HG03135 (cell line): Measurements from ENCODE around the gene KLK10.
"Not testable (repeated sequence)": the region's sequence is repeated elsewhere in the genome, so short reads cannot be mapped to it uniquely, and the experiment has no call there.

Source experiments
- ATAC-seq: cut with Tn5 transposase; IDR thresholded peaks from one replicate; pipeline ENCODE4 v1.9.1; 2021; ENCODE audit warnings: mild to moderate bottlenecking, moderate library complexity; ENCODE audit not compliant: unreplicated experiment

KLK10 gene

GRCh38 chr19:51002542-51003311, 16.8 kb downstream of the KLK10 start:
- no peak for ATAC-seq

- ATAC-seq = no peak
Observed at GRCh38 chr19:51002089-51002532, 17.4 kb downstream of the KLK10 start.

- no peak for ATAC-seq
Observed at GRCh38 chr19:51001515-51001914, 18.0 kb downstream of the KLK10 start, which contains the start of gene KLK8. Gene KLK8, minus strand, starts transcription at chr19:51001604. Its CDS starts 437 bp downstream, at chr19:51001167.

GRCh38 chr19:51000981-51001380, 18.5 kb downstream of the KLK10 start:
- ATAC-seq = no peak

GRCh38 chr19:51000426-51000825, 19.1 kb downstream of the KLK10 start:
- no peak for ATAC-seq

- ATAC-seq = no peak
Observed at GRCh38 chr19:50998686-50999085, 20.8 kb downstream of the KLK10 start.

GRCh38 chr19:50998061-50998460, 21.4 kb downstream of the KLK10 start:
- no peak for ATAC-seq

GRCh38 chr19:50994129-50994528, 25.4 kb downstream of the KLK10 start:
- ATAC-seq = no peak

GRCh38 chr19:50992666-50993035, 26.9 kb downstream of the KLK10 start:
- no peak for ATAC-seq

GRCh38 chr19:50984416-50984815, 35.1 kb downstream of the KLK10 start:
- not testable (repeated sequence) for ATAC-seq

GRCh38 chr19:50983625-50984292, 35.8 kb downstream of the KLK10 start, which contains the start of gene KLK7:
Gene KLK7, minus strand, starts transcription at chr19:50983917. Its CDS starts 1,518 bp downstream, at chr19:50982399.
- no peak for ATAC-seq

- no peak for ATAC-seq
Observed at GRCh38 chr19:50982186-50982585, 37.3 kb downstream of the KLK10 start.

- ATAC-seq = no peak
Observed at GRCh38 chr19:50981587-50982146, 37.8 kb downstream of the KLK10 start.

GRCh38 chr19:50980208-50980607, 39.3 kb downstream of the KLK10 start:
- ATAC-seq = no peak

- no peak for ATAC-seq
Observed at GRCh38 chr19:50979758-50980157, 39.8 kb downstream of the KLK10 start.

- no peak for ATAC-seq
Observed at GRCh38 chr19:50978772-50979390, 40.6 kb downstream of the KLK10 start.

- ATAC-seq = no peak
Observed at GRCh38 chr19:50977626-50978025, 41.9 kb downstream of the KLK10 start.

- no peak for ATAC-seq
Observed at GRCh38 chr19:50975766-50976165, 43.7 kb downstream of the KLK10 start.

GRCh38 chr19:50974702-50975556, 44.6 kb downstream of the KLK10 start:
- no peak for ATAC-seq

- no peak for ATAC-seq
Observed at GRCh38 chr19:50972795-50973376, 46.6 kb downstream of the KLK10 start.
